Cardiac fibroblast (primary cell): ENCODE results near the gene ZDHHC4.

Experiments
- DNase-seq, 2 donors: peaks; one replicate each; pipeline versions ENCODE4 v3.0.0 to v3.0.0-alpha.2; 2010; ENCODE audit warnings: low read depth in 2 of 2
- H3K4me3 ChIP-seq, 2 donors: replicated peaks in 1 of 2; 1 replicate in 1 of 2; 2 replicates in 1 of 2; pipeline ENCODE4 v1.5.1; 2011; ENCODE audit warnings: low read depth in 2 of 2, low read length in 2 of 2, mild to moderate bottlenecking in 2 of 2, moderate library complexity in 1 of 2
- CTCF ChIP-seq: IDR thresholded peaks from one replicate; pipeline ENCODE4 v1.5.1; 2011; ENCODE audit warnings: low read depth, mild to moderate bottlenecking, low read length, inconsistent platforms

ZDHHC4 gene

GRCh38 chr7:6619961-6620360 is 42.7 kb downstream of the ZDHHC4 start:
- TF ChIP-seq CTCF, result no peak
- H3K4me3 ChIP-seq, result no peak overlapping the region
- no peak for DNase-seq

GRCh38 chr7:6621195-6622133 is 44.2 kb downstream of the ZDHHC4 start:
- no peak for TF ChIP-seq CTCF
- H3K4me3 ChIP-seq, result no peak overlapping the region
- no peak for DNase-seq

GRCh38 chr7:6622134-6622710 is 45.0 kb downstream of the ZDHHC4 start:
- H3K4me3 ChIP-seq, result no peak overlapping the region
- no peak for TF ChIP-seq CTCF
- DNase-seq, result no peak

GRCh38 chr7:6623589-6624245 is 46.5 kb downstream of the ZDHHC4 start:
- TF ChIP-seq CTCF, result no peak
- no peak for DNase-seq
- H3K4me3 ChIP-seq, result no peak overlapping the region

- no peak for TF ChIP-seq CTCF
- H3K4me3 ChIP-seq, result no peak overlapping the region
Measured at GRCh38 chr7:6624246-6624611, 47.0 kb downstream of the ZDHHC4 start.

GRCh38 chr7:6628045-6628444 is 50.8 kb downstream of the ZDHHC4 start:
- DNase-seq, result no peak

More at GRCh38 chr7:6624246-6624611, 47.0 kb downstream of the ZDHHC4 start:
- no peak for DNase-seq

More at GRCh38 chr7:6628045-6628444, 50.8 kb downstream of the ZDHHC4 start:
- no peak overlapping the region for H3K4me3 ChIP-seq
- no peak for TF ChIP-seq CTCF
